GM13977 (cell line): ENCODE results near the gene SETDB1.

ENCODE experiments used
- DNase-seq: peaks from one replicate; pipeline ENCODE4 v3.0.0; 2012; ENCODE audit warnings: low spot score
- in situ Hi-C: fragments of 300-500 bp; cut with MboI; formaldehyde crosslinking; loops from one replicate; pipeline ENCODE4 v1.12.0; 2022; ENCODE audit warnings: low sequenced_read_pairs, low pct_unique_long_range_greater_than_20kb, mixed read lengths, inconsistent platforms; ENCODE audit not compliant: unreplicated experiment
- TF ChIP-seq, protein P1 (sequence below): IDR thresholded peaks from 2 replicates; pipeline ENCODE4 v1.5.1; 2012; ENCODE audit warnings: mild to moderate bottlenecking, control low read depth; ENCODE audit not compliant: insufficient read depth; ENCODE audit errors: extremely low read depth, missing control alignments

SETDB1 gene

DNA sequence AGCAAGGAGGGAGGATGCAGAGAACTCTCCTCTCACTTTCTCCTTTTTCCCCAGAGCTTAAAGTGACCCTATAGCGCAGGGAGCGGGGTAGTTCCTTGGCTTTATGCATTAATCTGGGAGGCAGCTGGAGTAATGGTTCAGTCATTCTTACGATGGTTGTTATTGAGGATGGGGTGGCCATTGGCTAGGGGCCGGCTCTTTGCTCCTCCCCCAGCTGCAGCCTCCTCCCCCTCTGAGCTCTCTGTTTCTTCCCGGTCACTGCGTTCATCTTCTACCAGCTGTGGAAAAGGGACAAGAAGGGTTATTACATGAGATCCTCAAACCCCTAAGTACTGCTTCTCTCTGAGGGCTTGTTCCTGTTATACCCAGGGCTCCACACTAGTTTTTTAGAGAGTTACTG is 39.8 kb downstream of the SETDB1 start:
- TF ChIP-seq, protein P1, sequence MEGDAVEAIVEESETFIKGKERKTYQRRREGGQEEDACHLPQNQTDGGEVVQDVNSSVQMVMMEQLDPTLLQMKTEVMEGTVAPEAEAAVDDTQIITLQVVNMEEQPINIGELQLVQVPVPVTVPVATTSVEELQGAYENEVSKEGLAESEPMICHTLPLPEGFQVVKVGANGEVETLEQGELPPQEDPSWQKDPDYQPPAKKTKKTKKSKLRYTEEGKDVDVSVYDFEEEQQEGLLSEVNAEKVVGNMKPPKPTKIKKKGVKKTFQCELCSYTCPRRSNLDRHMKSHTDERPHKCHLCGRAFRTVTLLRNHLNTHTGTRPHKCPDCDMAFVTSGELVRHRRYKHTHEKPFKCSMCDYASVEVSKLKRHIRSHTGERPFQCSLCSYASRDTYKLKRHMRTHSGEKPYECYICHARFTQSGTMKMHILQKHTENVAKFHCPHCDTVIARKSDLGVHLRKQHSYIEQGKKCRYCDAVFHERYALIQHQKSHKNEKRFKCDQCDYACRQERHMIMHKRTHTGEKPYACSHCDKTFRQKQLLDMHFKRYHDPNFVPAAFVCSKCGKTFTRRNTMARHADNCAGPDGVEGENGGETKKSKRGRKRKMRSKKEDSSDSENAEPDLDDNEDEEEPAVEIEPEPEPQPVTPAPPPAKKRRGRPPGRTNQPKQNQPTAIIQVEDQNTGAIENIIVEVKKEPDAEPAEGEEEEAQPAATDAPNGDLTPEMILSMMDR: no peak

DNA sequence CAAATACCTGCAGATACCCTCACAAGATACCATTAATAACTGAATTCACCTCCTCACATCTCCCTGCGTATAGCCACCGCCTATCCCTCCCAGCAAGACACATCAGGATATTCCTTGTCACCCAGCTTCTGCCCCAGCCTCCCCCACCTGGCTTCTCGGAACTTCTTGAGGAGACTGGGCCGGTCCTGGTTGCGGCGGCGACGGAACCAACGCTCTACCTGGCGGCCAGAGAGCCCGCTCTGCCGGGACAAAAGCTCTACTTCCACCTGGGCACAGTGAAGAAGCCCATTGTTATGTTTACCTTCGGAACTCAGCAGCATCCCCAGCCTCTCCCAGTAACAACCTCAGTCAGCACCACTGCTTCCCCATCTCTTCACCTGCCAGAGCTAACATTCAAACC is 41.8 kb downstream of the SETDB1 start:
- in situ Hi-C loops: loop anchor here (25.0 kb wide), 1 partner anchor 731 kb away; the partner anchor contains the start of gene ANP32E
- no peak for DNase-seq
- TF ChIP-seq, protein P1: no peak

More for the DNA sequence above, 39.8 kb downstream of the SETDB1 start:
- no peak for DNase-seq
- in situ Hi-C loops: loop anchor here (25.0 kb wide), 1 partner anchor 729 kb away; the partner anchor contains the start of gene ANP32E

DNA sequence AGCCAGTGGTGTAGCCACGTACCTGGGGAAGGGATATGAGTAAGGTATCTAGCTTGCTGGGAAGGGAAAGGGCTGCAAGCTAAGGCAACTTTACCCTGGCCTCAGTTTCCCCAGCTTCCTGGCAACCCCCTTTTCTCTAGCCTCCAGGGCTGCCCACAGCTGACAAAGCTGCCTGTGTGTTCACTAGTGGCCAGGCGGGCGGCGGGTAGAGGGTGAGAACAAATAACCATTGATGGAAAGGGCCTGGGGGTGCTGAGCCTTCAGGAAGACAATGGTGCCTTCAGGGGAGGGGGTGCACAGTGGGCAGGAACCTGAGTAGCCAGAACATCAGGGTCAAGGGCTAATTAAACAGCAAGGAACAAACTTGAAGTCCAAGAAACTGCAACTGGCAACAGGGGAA is 42.3 kb downstream of the SETDB1 start:
- in situ Hi-C loops: loop anchor here (25.0 kb wide), 1 partner anchor 731 kb away; the partner anchor contains the start of gene ANP32E
- no peak for DNase-seq
- TF ChIP-seq, protein P1: no peak

DNA sequence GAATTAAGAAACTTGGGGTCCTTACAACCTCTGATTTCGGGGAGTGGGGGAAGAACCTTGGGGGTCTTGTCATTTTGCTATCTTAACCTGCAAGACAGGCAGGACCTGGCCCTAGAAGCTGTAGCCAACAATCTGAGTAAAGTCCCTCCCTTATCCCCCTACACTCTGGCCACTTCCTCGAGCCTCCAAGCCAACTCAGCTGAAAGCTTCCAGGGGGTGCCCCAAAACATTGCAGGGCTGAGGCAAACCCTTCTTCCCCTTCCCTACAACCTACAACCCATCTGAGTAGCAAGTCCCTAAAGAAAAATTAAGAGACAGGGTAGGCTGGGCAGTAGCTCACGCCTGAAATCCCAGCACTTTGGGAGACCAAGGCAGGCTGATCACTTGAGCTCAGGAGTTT is 43.5 kb downstream of the SETDB1 start:
- no peak for DNase-seq
- in situ Hi-C loops: loop anchor here (25.0 kb wide), 1 partner anchor 732 kb away; the partner anchor contains the start of gene ANP32E
- TF ChIP-seq, protein P1: no peak

GRCh38 chr1:150970808-150971582 is 44.8 kb downstream of the SETDB1 start:
- no peak for DNase-seq
- TF ChIP-seq, protein P1: no peak
- in situ Hi-C loops: loop anchor here (25.0 kb wide), 1 partner anchor 734 kb away; the partner anchor contains the start of gene ANP32E

GRCh38 chr1:150971583-150972416 is 45.6 kb downstream of the SETDB1 start:
- DNase-seq: no peak
- TF ChIP-seq, protein P1: no peak
- in situ Hi-C loops: loop anchor here (25.0 kb wide), 1 partner anchor 734 kb away; the partner anchor contains the start of gene ANP32E
